Activated CD4-positive, alpha-beta T cell treated with anti-CD3 and anti-CD28 coated beads, Interleukin-2, amount 50 U/mL, for 16 hours (primary cell): ENCODE data around the gene ESR2.

ENCODE experiments used
- DNase-seq: peaks from one replicate; pipeline ENCODE4 v3.0.0-alpha.2; 2020

The ESR2 gene

GRCh38 chr14:64260418-64260817, 33.8 kb downstream of the ESR2 start:
- no peak for DNase-seq

- DNase-seq, result no peak
Observed at GRCh38 chr14:64255756-64256155, 38.4 kb downstream of the ESR2 start.

- no peak for DNase-seq
Observed at GRCh38 chr14:64253672-64254071, 40.5 kb downstream of the ESR2 start.

- no peak for DNase-seq
Observed at GRCh38 chr14:64249363-64249762, 44.8 kb downstream of the ESR2 start.

GRCh38 chr14:64248689-64249088, 45.5 kb downstream of the ESR2 start:
- DNase-seq, result no peak

GRCh38 chr14:64247195-64247594, 47.0 kb downstream of the ESR2 start:
- no peak for DNase-seq

- DNase-seq, result no peak
Observed at GRCh38 chr14:64246688-64247087, 47.5 kb downstream of the ESR2 start.

- no peak for DNase-seq
Observed at GRCh38 chr14:64245491-64245890, 48.7 kb downstream of the ESR2 start.

- DNase-seq, result no peak
Observed at GRCh38 chr14:64244279-64244678, 49.9 kb downstream of the ESR2 start.

GRCh38 chr14:64238631-64239030, 55.5 kb downstream of the ESR2 start:
- no peak for DNase-seq

GRCh38 chr14:64238049-64238448, 56.1 kb downstream of the ESR2 start:
- DNase-seq, result no peak

GRCh38 chr14:64235652-64236640, 58.2 kb downstream of the ESR2 start:
- DNase-seq, result no peak

- DNase-seq, result no peak
Observed at GRCh38 chr14:64234877-64235651, 59.1 kb downstream of the ESR2 start.

GRCh38 chr14:64233531-64234190, 60.5 kb downstream of the ESR2 start:
- DNase-seq, result no peak

GRCh38 chr14:64232944-64233343, 61.2 kb downstream of the ESR2 start:
- no peak for DNase-seq

GRCh38 chr14:64232095-64232838, 61.9 kb downstream of the ESR2 start:
- DNase-seq, result peak; percentile 83

- no peak for DNase-seq
Observed at GRCh38 chr14:64229489-64229888, 64.7 kb downstream of the ESR2 start.

- DNase-seq, result no peak
Observed at GRCh38 chr14:64227856-64228255, 66.3 kb downstream of the ESR2 start.

GRCh38 chr14:64225151-64225757, 68.9 kb downstream of the ESR2 start:
- DNase-seq, result no peak

- no peak for DNase-seq
Observed at GRCh38 chr14:64221391-64222003, 72.7 kb downstream of the ESR2 start.

- DNase-seq, result no peak
Observed at GRCh38 chr14:64220466-64220865, 73.7 kb downstream of the ESR2 start.

GRCh38 chr14:64220056-64220455, 74.1 kb downstream of the ESR2 start:
- no peak for DNase-seq
